ENCODE data around the gene FAM83F.

Gene FAM83F

DNA sequence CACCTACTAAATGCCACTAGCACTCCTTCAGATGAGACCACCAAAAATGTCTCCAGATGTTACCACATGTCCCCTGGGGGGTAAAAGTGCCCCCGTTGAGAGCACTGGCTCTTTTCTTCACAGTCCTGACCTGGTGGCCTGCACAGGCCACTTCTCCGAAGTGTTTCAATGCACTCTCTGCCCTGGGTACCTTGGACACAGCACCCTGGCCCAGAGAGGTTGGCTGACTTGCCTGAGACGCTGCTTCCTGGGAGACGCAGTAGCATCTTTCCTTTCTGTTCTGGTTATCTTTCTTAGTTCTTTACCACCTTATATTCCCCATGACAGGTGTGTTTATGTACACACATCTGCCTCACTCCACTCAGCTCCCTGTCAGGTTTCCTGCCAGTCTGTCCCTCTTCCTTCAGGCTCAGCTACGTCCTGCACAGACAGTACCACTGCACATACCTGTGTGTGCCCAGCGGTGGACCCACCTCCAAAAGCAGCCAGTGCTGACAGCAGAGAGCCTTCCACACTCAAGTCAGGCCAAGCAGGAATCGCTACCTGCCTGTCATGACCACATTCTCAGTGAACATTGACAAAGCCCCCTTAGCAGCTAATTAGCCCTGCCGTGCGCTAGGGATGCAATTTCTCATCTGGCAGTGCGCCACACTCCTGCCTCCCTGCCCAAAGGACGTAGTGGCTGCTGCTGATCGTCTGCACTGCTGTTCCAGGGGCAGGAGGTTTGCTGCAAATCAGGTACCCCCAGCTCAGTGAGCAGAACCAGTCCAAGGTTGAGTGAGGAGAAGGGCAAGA is 39.0 kb downstream of the FAM83F start:
- no peak for DNase-seq (ENCODE audit: low read depth, low spot score)

- no peak for DNase-seq (ENCODE audit: low read depth, low spot score)
Measured at GRCh38 chr22:40035351-40035750, 40.6 kb downstream of the FAM83F start.

- DNase-seq (ENCODE audit: low read depth, low spot score): no peak
Measured at GRCh38 chr22:40036126-40036525, 41.4 kb downstream of the FAM83F start.

- DNase-seq (ENCODE audit: low read depth, low spot score): no peak
Measured at GRCh38 chr22:40036591-40037225, 42.0 kb downstream of the FAM83F start.

GRCh38 chr22:40037320-40037719 is 42.6 kb downstream of the FAM83F start:
- DNase-seq (ENCODE audit: low read depth, low spot score): no peak

GRCh38 chr22:40039482-40040115 is 44.8 kb downstream of the FAM83F start:
- DNase-seq (ENCODE audit: low read depth, low spot score): no peak

- no peak for DNase-seq (ENCODE audit: low read depth, low spot score)
Measured at GRCh38 chr22:40040927-40041326, 46.2 kb downstream of the FAM83F start.

- DNase-seq (ENCODE audit: low read depth, low spot score): no peak
Measured at GRCh38 chr22:40041366-40042137, 46.8 kb downstream of the FAM83F start.

DNA sequence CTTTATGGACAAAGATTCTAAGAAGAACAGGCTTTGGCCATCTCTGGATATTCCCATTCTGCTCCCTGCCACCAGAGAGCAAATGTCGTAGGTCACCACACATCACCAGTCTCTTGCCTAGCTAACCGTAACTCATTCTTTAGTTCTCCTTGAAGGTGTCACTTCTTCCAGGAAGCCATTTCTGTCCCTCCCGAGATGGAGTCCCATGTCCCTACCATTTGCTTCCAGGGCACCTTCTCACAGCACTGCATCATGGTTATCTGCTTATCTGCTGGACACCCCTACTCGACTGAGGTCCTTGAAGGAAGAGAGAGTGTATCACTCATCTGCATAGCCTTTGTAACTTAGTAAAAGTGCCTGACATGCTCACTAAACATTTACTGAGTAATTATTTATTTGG is 47.6 kb downstream of the FAM83F start:
- DNase-seq (ENCODE audit: low read depth, low spot score): no peak

- no peak for DNase-seq (ENCODE audit: low read depth, low spot score)
Measured at GRCh38 chr22:40043081-40043480, 48.3 kb downstream of the FAM83F start.

- DNase-seq (ENCODE audit: low read depth, low spot score): no peak
Measured at GRCh38 chr22:40043793-40044101, 49.0 kb downstream of the FAM83F start.

- peak; percentile 97 for DNase-seq (ENCODE audit: low read depth, low spot score)
Measured at GRCh38 chr22:40044102-40044869, 49.5 kb downstream of the FAM83F start.

DNA sequence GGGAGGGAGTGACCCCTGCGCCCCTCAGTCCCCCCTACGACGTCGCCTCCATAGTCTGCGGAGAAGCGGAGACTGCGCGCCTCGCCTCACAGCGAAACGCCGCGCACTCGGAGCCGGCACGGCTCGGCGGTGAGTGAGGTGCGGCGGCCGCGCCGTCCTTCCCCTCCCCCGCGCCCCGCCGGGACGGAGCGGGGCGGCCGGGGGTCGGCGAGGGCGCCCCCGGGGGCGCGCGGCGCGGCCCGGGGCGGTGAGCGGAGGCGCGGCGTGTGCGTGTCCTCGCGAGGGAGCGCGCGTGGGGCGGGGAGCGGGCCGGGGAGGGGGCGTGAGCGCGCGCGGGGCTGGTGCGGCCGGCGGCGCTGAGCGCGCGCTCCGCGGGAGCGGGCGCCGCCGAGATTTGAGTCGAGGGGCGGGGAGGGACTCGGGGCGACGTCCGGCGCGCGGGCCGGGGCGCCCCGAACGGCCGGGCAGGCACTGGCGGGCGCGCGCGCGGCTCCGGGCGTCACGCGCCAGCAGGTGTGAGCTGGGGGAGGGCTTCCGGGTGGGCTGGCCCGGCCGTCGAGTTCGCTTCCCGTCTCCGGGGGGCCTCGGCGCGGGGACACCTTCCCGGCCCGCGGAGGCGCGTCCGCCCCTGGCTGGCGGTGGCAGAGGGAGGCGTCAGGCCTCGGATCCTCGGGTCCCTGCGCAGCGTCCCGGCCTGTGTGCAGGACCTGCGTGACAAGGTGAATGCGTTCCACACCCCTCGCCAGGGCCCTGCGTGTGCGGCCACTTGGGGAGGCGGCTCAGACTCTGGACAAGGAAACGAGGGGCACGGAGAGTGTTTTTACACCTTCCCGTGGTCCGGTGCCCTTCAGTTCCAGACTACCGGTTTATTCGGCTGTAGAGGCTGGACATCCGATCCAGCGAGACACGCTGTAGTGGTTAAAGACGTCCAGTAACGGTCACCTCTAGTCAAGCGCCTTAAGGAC is 50.4 kb downstream of the FAM83F start:
- peak; percentile 44 for DNase-seq (ENCODE audit: low read depth, low spot score)

DNA sequence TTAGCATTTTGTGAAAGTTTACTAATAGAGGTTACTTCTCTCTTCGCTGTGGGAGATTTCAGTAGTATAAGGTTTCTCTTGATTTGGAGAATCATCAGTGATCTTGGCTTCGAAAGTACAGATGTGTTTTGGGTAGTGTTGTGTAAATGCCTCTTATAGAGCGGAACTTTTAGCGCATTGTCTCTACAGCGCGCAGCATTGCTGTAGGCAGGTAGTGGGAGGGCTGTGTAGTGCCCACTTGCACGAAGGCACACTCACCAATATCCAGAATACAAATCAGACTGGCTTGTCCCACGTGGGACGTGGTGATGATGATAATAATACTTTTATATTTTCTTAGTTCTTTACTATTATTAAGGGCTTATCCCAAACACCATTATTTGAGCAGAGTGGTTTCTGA is 51.4 kb downstream of the FAM83F start:
- DNase-seq (ENCODE audit: low read depth, low spot score): no peak

DNA sequence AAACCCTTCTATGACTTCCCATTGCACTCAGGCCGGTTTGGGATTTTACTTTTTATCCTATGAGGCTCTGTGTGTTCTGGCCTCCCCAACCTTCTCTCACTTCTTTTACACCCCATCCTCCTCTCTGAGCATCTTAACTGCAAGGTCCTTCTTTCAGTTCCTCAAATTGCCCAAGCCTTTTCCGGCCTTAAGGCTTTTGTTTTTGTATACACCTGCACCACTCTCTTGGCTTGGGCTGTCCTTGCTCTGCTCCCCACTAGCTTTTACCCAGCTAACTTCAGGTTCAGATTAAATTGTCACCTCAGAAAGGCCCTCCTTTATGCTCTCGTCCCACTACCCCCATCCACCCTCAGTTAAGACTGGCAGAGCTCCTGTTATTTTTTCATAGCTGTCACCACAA is 55.5 kb downstream of the FAM83F start:
- DNase-seq (ENCODE audit: low read depth, low spot score): no peak

DNA sequence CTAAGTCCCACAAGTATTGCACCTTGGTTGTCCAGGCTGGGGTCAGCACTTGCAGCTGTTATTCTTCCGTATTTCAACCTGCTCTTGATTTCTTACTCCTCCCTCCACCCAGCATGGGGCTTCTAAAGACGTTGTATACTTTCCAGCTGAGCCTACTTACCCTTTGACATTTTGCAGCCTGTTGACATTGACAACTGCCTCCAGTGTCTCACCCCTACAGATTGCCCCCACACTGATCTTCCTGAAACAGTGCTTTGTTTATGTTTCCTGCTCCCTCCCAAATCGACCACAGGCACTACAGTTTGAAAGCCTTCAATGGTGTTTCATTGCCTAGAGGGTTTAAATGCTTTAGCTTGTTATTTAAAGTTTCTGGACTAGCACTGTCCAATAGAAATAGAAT is 56.6 kb downstream of the FAM83F start:
- DNase-seq (ENCODE audit: low read depth, low spot score): no peak

GRCh38 chr22:40053460-40053859 is 58.7 kb downstream of the FAM83F start:
- DNase-seq (ENCODE audit: low read depth, low spot score): no peak

GRCh38 chr22:40054486-40054885 is 59.7 kb downstream of the FAM83F start:
- DNase-seq (ENCODE audit: low read depth, low spot score): no peak

DNA sequence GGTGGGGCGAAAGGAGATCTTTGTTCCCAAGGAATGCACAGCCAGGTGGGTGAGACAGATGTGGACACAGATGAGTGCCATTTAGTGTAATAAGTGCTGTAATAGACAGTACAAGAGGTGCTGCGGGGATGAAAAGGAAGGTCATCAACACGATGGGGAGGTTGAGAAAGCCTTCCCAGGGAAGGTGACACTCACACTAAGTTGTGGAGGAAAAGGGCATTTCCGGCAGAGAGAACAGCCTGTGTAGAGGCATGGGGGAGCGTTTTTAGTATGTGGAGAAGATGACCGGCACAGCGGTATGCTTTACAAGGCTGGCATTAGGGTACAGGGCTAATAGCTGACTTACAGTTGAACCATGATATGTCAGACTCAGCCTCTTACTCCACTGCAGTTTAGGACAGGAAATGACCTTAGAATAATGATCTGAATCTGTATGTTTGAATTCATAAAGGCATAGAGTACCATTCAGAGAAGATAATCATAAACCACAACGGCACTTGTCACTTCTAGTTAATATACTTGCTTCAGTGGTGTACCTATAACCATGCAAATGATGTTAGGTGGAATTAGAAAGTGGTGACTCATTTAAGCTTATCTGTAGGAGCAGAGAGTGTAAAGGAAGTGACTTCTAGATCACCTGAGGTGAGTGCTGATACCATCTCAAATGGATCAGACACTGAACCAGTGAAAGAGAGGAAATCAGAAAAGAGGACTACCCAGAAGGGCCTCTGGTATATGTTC is 60.6 kb downstream of the FAM83F start:
- DNase-seq (ENCODE audit: low read depth, low spot score): no peak

- no peak for DNase-seq (ENCODE audit: low read depth, low spot score)
Measured at GRCh38 chr22:40056154-40056553, 61.4 kb downstream of the FAM83F start.
